ENCODE data around the gene CAPN8.

Gene CAPN8

DNA sequence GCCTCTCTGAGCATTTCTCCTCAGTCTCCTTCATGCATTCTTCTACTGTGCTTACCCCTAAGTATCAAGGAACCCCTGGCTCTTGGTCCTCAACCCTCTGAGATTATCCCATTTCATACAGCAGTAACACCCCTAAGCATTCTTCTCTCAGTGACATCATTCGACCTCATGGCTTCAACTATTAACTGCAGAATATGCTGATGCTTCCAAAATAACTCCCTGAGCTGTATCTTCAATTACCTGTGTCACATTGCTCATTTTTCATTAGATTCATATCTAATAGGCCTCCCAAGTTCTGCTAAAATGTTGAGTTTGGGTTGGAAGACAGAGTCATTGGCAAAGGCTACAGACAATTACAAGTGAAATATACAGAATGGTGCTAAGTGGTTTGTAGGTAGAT, 7.5 kb downstream of the CAPN8 start:
- no peak overlapping the region for H3K4me3 ChIP-seq
- no peak overlapping the region for H3K4me2 ChIP-seq
- TF ChIP-seq Cebpa-rat (IDR thresholded peaks at IDR 0.05): no peak
- H3K9me3 ChIP-seq: no peaks in the 10 kb centered on the region
- H3K27ac ChIP-seq: no peak overlapping the region
- H3K9ac ChIP-seq: no peak overlapping the region
- no peaks in the 10 kb centered on the region for H3K36me3 ChIP-seq
- no peaks in the 10 kb centered on the region for H4K20me1 ChIP-seq
- no peaks in the 10 kb centered on the region for H3K27me3 ChIP-seq
- H3K4me1 ChIP-seq: peaks cover 7% of the 10 kb centered on the region

DNA sequence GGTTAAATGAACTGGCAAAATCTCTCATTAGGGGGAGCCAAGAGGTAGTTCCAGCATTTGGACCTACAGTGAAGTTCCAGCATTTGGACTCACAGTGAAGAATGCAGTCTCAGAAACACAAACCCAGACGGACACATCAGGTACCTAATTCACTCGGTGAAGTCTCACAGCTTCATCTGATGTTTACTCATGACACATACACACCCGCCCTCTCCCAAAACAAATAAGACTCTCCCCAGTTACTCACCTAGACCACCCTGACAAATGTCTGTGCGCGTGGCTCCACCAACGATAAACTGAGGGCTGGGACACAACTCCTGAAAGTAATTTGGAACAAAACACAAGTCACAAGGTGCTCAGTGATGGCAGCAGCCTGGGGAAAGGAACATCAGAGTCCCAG, 11.4 kb downstream of the CAPN8 start:
- Histone ChIP-seq H3K9ac (no peak overlapping the region), H3K4me2 (no peak overlapping the region), H4K20me1 (no peaks in the 10 kb centered on the region), H3K9me3 (peaks cover 3% of the 10 kb centered on the region; the same call in 1 of the 2 replicates), H3K27ac (no peak overlapping the region), H3K4me1 (peaks cover 24% of the 10 kb centered on the region), H3K27me3 (no peaks in the 10 kb centered on the region), H3K36me3 (no peaks in the 10 kb centered on the region), H3K4me3 (no peak overlapping the region)
- TF ChIP-seq Cebpa-rat (IDR thresholded peaks at IDR 0.05): no peak

DNA sequence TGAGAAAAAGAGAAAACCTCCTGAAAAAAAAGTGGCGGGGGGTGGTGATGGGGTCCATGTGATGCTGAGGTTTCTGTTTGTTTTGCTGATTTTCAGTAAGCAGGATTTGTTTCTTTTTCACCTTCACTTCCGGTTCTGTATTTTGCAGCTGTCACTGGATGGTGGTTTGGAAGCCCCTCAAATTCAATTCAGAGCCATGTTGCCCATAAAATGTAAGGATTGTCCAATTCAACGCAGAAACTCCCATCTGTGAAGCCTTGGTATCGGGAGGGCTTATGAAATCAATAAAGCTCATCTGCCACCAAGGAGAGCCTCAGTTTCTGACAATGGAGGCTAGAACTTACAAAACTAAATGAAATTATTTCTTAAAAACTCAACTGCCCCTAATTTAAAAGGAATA, 12.1 kb downstream of the CAPN8 start:
- no peaks in the 10 kb centered on the region for H3K36me3 ChIP-seq
- H3K27me3 ChIP-seq: no peaks in the 10 kb centered on the region
- H4K20me1 ChIP-seq: no peaks in the 10 kb centered on the region
- no peak overlapping the region for H3K4me3 ChIP-seq
- TF ChIP-seq Cebpa-rat (IDR thresholded peaks at IDR 0.05): no peak
- H3K9ac ChIP-seq: no peak overlapping the region
- no peak overlapping the region for H3K27ac ChIP-seq
- peaks cover 7% of the 10 kb centered on the region for H3K9me3 ChIP-seq
- peak overlapping the region; percentile 86 for H3K4me2 ChIP-seq
- H3K4me1 ChIP-seq: peaks cover 24% of the 10 kb centered on the region

DNA sequence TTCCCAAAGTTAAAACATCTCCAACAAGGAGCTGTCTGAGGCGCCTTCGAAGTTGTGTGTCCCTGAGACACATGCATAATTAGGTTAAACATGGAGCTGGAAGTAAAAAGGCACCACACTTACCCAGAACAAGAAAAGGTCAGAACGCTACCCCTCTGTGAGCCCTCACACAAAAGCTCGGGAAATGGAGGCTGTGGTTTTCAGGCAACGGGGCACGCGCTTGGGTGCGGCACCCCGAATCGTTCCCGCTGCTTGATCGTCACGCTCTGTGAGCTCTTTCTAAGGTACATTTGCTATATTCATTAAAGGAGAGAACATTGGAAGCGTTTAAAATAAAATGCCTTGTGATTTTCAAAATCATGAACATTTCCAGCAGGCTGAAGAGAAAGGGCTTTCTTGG, 12.5 kb downstream of the CAPN8 start:
- H3K4me1 ChIP-seq: peaks cover 24% of the 10 kb centered on the region
- no peaks in the 10 kb centered on the region for H3K27me3 ChIP-seq
- H4K20me1 ChIP-seq: no peaks in the 10 kb centered on the region
- H3K4me2 ChIP-seq: peak overlapping the region; percentile 86
- peak overlapping the region; percentile 11; the same call in 1 of the 2 replicates for H3K9ac ChIP-seq
- H3K4me3 ChIP-seq: peak overlapping the region; percentile 1; the same call in 1 of the 2 replicates
- H3K27ac ChIP-seq: peak overlapping the region; percentile 39; the same call in 1 of the 2 replicates
- H3K9me3 ChIP-seq: peaks cover 7% of the 10 kb centered on the region
- no peaks in the 10 kb centered on the region for H3K36me3 ChIP-seq
- TF ChIP-seq Cebpa-rat (IDR thresholded peaks at IDR 0.05): no peak

GRCh38 chr1:223652436-223652941, 13.0 kb downstream of the CAPN8 start:
- peak overlapping the region; percentile 1; the same call in 1 of the 2 replicates for H3K4me3 ChIP-seq
- peak overlapping the region; percentile 39; the same call in 1 of the 2 replicates for H3K27ac ChIP-seq
- peak overlapping the region; percentile 11; the same call in 1 of the 2 replicates for H3K9ac ChIP-seq
- H3K27me3 ChIP-seq: no peaks in the 10 kb centered on the region
- TF ChIP-seq Cebpa-rat (IDR thresholded peaks at IDR 0.05): no peak
- no peaks in the 10 kb centered on the region for H3K36me3 ChIP-seq
- H4K20me1 ChIP-seq: no peaks in the 10 kb centered on the region
- peaks cover 24% of the 10 kb centered on the region for H3K4me1 ChIP-seq
- H3K9me3 ChIP-seq: peaks cover 7% of the 10 kb centered on the region
- H3K4me2 ChIP-seq: peak overlapping the region; percentile 86

- no peak for TF ChIP-seq Cebpa-rat (IDR thresholded peaks at IDR 0.05)
- no peak overlapping the region for H3K27ac ChIP-seq
Measured at GRCh38 chr1:223651291-223651991, 14.1 kb downstream of the CAPN8 start.

GRCh38 chr1:223650465-223650864, 15.0 kb downstream of the CAPN8 start:
- no peak for TF ChIP-seq Cebpa-rat (IDR thresholded peaks at IDR 0.05)
- Histone ChIP-seq H3K36me3 (no peaks in the 10 kb centered on the region), H4K20me1 (no peaks in the 10 kb centered on the region), H3K4me1 (peaks cover 36% of the 10 kb centered on the region), H3K4me2 (no peak overlapping the region), H3K27ac (no peak overlapping the region), H3K27me3 (no peaks in the 10 kb centered on the region), H3K9me3 (peaks cover 7% of the 10 kb centered on the region), H3K4me3 (no peak overlapping the region), H3K9ac (no peak overlapping the region)

More at GRCh38 chr1:223651291-223651991, 14.1 kb downstream of the CAPN8 start:
- H3K9ac ChIP-seq: no peak overlapping the region
- peaks cover 7% of the 10 kb centered on the region for H3K9me3 ChIP-seq
- peaks cover 29% of the 10 kb centered on the region for H3K4me1 ChIP-seq
- H3K4me3 ChIP-seq: no peak overlapping the region
- H3K4me2 ChIP-seq: peak overlapping the region; percentile 86
- H3K36me3 ChIP-seq: no peaks in the 10 kb centered on the region
- H4K20me1 ChIP-seq: no peaks in the 10 kb centered on the region
- no peaks in the 10 kb centered on the region for H3K27me3 ChIP-seq

DNA sequence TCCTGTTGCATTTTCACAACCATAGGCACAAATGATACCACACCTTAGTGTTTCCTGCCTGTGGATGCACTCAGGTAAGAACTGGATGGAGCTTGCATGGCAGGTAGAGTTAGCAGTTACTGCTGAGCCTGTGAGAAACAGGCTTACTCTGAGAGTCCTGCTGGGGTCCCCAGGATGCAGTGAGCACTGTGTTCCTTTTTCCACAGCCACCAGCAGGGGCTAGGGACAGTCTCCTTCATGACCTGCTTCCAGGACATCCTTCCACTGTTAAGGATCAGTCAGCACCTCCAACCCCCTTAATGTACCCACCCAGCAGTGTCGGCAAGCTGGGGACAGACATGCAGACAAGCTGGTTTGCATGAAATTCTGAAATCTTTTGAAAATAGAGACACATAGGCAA, 16.3 kb downstream of the CAPN8 start:
- Histone ChIP-seq H3K27me3 (no peaks in the 10 kb centered on the region), H3K9ac (no peak overlapping the region), H3K4me1 (peaks cover 36% of the 10 kb centered on the region), H3K9me3 (peaks cover 7% of the 10 kb centered on the region), H3K27ac (no peak overlapping the region), H3K36me3 (no peaks in the 10 kb centered on the region), H3K4me2 (no peak overlapping the region), H4K20me1 (no peaks in the 10 kb centered on the region), H3K4me3 (no peak overlapping the region)
- no peak for TF ChIP-seq Cebpa-rat (IDR thresholded peaks at IDR 0.05)

DNA sequence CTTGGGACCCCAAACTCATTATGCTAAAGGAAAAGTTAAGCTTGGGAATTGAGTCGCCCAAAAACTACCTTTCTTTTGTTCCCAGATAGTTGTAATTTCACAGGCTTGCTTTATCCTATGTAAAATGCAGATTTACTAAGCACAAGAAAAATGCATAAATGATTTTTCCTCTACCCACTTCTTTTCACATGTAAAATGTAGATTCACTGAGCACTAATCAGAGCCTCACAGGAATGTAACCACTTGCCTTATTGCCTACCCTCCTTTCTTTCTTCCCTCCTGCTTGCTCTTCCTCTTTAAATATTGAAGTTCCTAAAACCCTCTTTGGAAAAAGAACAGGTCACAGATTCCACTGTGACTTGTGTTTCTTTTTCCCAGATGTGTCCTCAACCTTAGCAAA, 18.3 kb downstream of the CAPN8 start:
- peaks cover 7% of the 10 kb centered on the region for H3K9me3 ChIP-seq
- no peak overlapping the region for H3K4me3 ChIP-seq
- H3K9ac ChIP-seq: no peak overlapping the region
- peaks cover 21% of the 10 kb centered on the region for H3K4me1 ChIP-seq
- H3K27me3 ChIP-seq: no peaks in the 10 kb centered on the region
- H4K20me1 ChIP-seq: no peaks in the 10 kb centered on the region
- no peak overlapping the region for H3K27ac ChIP-seq
- no peak overlapping the region for H3K4me2 ChIP-seq
- no peaks in the 10 kb centered on the region for H3K36me3 ChIP-seq
- TF ChIP-seq Cebpa-rat (IDR thresholded peaks at IDR 0.05): no peak

DNA sequence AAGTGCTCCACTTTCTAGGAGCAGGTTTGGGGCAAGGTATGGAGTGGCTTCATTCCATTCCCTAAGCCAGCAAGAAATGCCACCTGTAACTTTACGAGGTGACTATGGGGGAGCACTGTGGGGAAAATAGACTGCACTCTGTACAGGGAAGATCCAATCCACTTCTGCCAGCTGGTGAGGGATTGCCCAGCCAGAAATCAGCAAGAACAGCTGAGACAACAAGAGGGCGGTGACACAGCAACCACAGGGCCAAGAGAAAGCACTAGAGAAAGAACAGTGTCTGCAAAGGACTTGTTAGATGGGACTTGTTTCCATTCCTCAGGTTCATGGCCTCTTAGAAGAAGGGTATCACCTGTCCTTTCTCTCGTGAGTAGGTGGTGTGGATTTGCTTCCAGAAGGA, 19.6 kb downstream of the CAPN8 start:
- Histone ChIP-seq H3K27me3 (no peaks in the 10 kb centered on the region), H3K9me3 (peaks cover 7% of the 10 kb centered on the region), H3K27ac (no peak overlapping the region), H3K9ac (no peak overlapping the region), H4K20me1 (no peaks in the 10 kb centered on the region), H3K4me2 (peak overlapping the region; percentile 48), H3K4me3 (no peak overlapping the region), H3K4me1 (peaks cover 12% of the 10 kb centered on the region), H3K36me3 (no peaks in the 10 kb centered on the region)
- TF ChIP-seq Cebpa-rat (IDR thresholded peaks at IDR 0.05): no peak
